RWPE2 (cell line): ENCODE measurements around the gene RGS1.
A peak's percentile ranks its signal among the peaks of the same experiment; 100 is the strongest.

Experiments
- ATAC-seq: fragments of 200-7000 bp; cut with Tn5 transposase; 3 replicates; pipeline ENCODE4 v1.9.1; 2021; ENCODE audit warnings: low read depth
- DNase-seq: peaks from one replicate; pipeline ENCODE4 v3.0.0-alpha.2; 2020; ENCODE audit warnings: low spot score
- H3K27ac ChIP-seq: fragments of 450-650 bp; 2 replicates; pipeline ENCODE4 v1.5.1; 2017; ENCODE audit warnings: mild to moderate bottlenecking; ENCODE audit not compliant: poor library complexity, severe bottlenecking
- H3K27me3 ChIP-seq: fragments of 250-450 bp; sonication (Bioruptor Pico); 2 replicates; pipeline ENCODE4 v1.5.1; 2021; ENCODE audit warnings: mild to moderate bottlenecking, moderate library complexity; ENCODE audit not compliant: insufficient read depth, poor library complexity, severe bottlenecking
- H3K36me3 ChIP-seq: fragments of 250-450 bp; sonication (Bioruptor Pico); 2 replicates; pipeline ENCODE4 v1.5.1; 2020; ENCODE audit warnings: low read depth, mild to moderate bottlenecking, moderate library complexity
- H3K4me1 ChIP-seq: fragments of 250-450 bp; sonication (Bioruptor Pico); 2 replicates; pipeline ENCODE4 v1.5.1; 2021; ENCODE audit warnings: mild to moderate bottlenecking, moderate library complexity; ENCODE audit not compliant: insufficient read depth, poor library complexity, severe bottlenecking
- H3K4me3 ChIP-seq: fragments of 250-450 bp; sonication (Bioruptor Pico); 2 replicates; pipeline ENCODE4 v1.5.1; 2021; ENCODE audit warnings: mild to moderate bottlenecking, moderate library complexity; ENCODE audit not compliant: severe bottlenecking
- H3K9me3 ChIP-seq: fragments of 250-450 bp; sonication (Bioruptor Pico); 2 replicates; pipeline ENCODE4 v1.5.1; 2021; ENCODE audit warnings: mild to moderate bottlenecking, moderate library complexity; ENCODE audit not compliant: severe bottlenecking
- CTCF ChIP-seq: fragments of 450-650 bp; IDR thresholded peaks from one replicate; pipeline ENCODE4 v1.5.1; 2017; ENCODE audit warnings: mild to moderate bottlenecking, moderate library complexity; ENCODE audit not compliant: poor library complexity, severe bottlenecking

Gene RGS1

GRCh38 chr1:192538407-192539296 lies 36.9 kb upstream of the RGS1 start:
- no peak for TF ChIP-seq CTCF
- ATAC-seq: no peak
- DNase-seq: no peak
- Histone ChIP-seq H3K4me1 (peaks cover 2% of the 10 kb centered on the region), H3K27me3 (no peaks in the 10 kb centered on the region), H3K36me3 (no peaks in the 10 kb centered on the region), H3K27ac (peak overlapping the region; percentile 11), H3K9me3 (no peaks in the 10 kb centered on the region), H3K4me3 (no peak overlapping the region)

DNA sequence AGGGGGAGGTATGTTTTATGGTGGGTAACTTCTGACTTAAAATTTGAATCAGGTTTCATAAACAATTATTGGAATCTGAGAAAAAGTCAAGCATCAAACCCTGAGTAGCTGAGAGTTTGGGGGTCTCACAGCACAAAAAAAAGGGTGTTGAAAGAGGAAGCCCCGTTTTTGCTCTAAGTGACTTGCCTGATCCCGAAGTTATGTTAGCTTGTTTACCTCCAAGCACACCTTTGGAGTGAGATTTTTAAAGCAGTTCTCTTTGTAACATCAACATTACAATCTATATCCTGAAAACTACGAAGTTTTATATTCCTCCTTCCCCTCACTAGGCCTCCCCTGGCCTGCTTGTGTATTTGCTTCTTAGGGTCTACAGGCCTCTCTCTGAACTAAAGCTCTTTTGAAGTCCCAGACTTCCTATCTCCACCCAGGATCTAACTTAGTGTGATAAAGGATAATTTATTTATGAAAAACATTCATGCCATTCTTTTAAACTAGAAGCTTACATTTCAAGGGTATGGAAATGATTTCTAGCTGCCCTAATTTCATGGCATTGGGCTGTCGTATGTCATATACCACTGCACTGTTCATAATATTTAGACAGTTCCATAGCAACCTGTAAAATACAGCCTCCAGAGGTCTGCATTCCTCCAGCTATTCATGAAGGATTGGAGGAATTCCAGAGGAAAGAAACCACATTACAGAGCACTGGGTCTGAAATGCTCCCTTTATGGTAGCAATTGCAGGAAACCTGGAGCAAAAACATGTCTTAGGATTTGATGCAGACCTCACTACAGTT lies 36.1 kb upstream of the RGS1 start:
- peaks cover 6% of the 10 kb centered on the region for H3K4me1 ChIP-seq
- peak; percentile 9 for TF ChIP-seq CTCF
- peak overlapping the region; percentile 11 for H3K27ac ChIP-seq
- H3K9me3 ChIP-seq: no peaks in the 10 kb centered on the region
- H3K36me3 ChIP-seq: no peaks in the 10 kb centered on the region
- DNase-seq: no peak
- H3K4me3 ChIP-seq: no peak overlapping the region
- H3K27me3 ChIP-seq: no peaks in the 10 kb centered on the region
- ATAC-seq: peak; percentile 99

- no peaks in the 10 kb centered on the region for H3K27me3 ChIP-seq
- DNase-seq (no peak), ATAC-seq (no peak)
- H3K4me3 ChIP-seq: no peak overlapping the region
- no peaks in the 10 kb centered on the region for H3K9me3 ChIP-seq
- TF ChIP-seq CTCF: no peak
- H3K27ac ChIP-seq: no peak overlapping the region
- no peaks in the 10 kb centered on the region for H3K36me3 ChIP-seq
- H3K4me1 ChIP-seq: peaks cover 16% of the 10 kb centered on the region
These were observed 32.1 kb upstream of the RGS1 start for GRCh38 chr1:192543445-192543844.

GRCh38 chr1:192545896-192546521 lies 29.6 kb upstream of the RGS1 start:
- Histone ChIP-seq H3K4me3 (no peak overlapping the region), H3K9me3 (no peaks in the 10 kb centered on the region), H3K36me3 (no peaks in the 10 kb centered on the region), H3K27ac (peak overlapping the region; percentile 64), H3K27me3 (no peaks in the 10 kb centered on the region), H3K4me1 (peaks cover 14% of the 10 kb centered on the region)
- TF ChIP-seq CTCF: no peak
- ATAC-seq (no peak), DNase-seq (no peak)
